Testis (tissue), 3 donors: ENCODE data around the gene SNORC. TPM values are rescaled to one million over a fixed set of nuclear protein-coding genes. Genes with fewer than 3 reads are reported as not detected.

ENCODE experiments used
- DNase-seq: peaks from one replicate; pipeline ENCODE4 v3.0.0-alpha.2; 2019
- H3K27ac ChIP-seq, 2 donors: fragments of 200-600 bp; sonication (generic); one replicate each; pipeline ENCODE4 v1.5.1; 2019
- H3K27me3 ChIP-seq: fragments of 200-600 bp; sonication (generic); one replicate; pipeline ENCODE4 v1.5.1; 2019
- H3K36me3 ChIP-seq: fragments of 200-600 bp; sonication (generic); one replicate; pipeline ENCODE4 v1.5.1; 2017; ENCODE audit warnings: low read depth; ENCODE audit errors: missing control alignments
- H3K4me1 ChIP-seq: fragments of 200-600 bp; sonication (generic); one replicate; pipeline ENCODE4 v1.5.1; 2019
- H3K4me3 ChIP-seq, 2 donors: fragments of 200-600 bp; sonication (generic); one replicate each; pipeline ENCODE4 v1.5.1; 2017 to 2019
- H3K9me3 ChIP-seq: fragments of 200-600 bp; sonication (generic); one replicate; pipeline ENCODE4 v1.5.1; 2017
- POLR2A ChIP-seq: fragments of 450-650 bp; IDR thresholded peaks from one replicate; pipeline ENCODE4 v1.6.1; 2017; ENCODE audit warnings: antibody characterized with exemption, mild to moderate bottlenecking, moderate library complexity
- WGBS, 2 donors: methylation state at CpG; one replicate each; pipeline ENCODE4 v1.1.5; 2018; 5-methylcytosine and 5-hydroxymethylcytosine counted together
- intact Hi-C: fragments of 100-400 bp; cut with DNase I; formaldehyde crosslinking; loops from one replicate; pipeline ENCODE4 v1.15.1; 2023; ENCODE audit warnings: low total_unique reads
- polyA plus RNA-seq: library from polyadenylated mRNA; stranded (reverse); fragments of 350-450 nt; fragmentation: Illumina TruSeq; extraction: RNeasy Lipid Tissue Mini Kit (QIAGEN cat#74804); gene quantifications from one replicate; pipeline ENCODE4 v1.2.3, GENCODE V29; 2014; ENCODE audit warnings: low read depth, low replicate concordance; ENCODE audit not compliant: insufficient read depth
- total RNA-seq, 2 donors: library from RNA; depleted of rRNA; stranded (reverse); fragments of >200 nt; gene quantifications; one replicate each; pipeline ENCODE4 v1.2.3, GENCODE V29; 2016
- TF ChIP-seq, protein P1 (sequence below), 3 experiments: fragments of 450-650 bp in 2 of 3; fragments of 200-600 bp in 1 of 3; sonication (generic) in 1 of 3; IDR thresholded peaks; one replicate each; pipeline ENCODE4 v1.5.1; 2016 to 2019; ENCODE audit warnings: antibody characterized with exemption in 3 of 3, mild to moderate bottlenecking in 2 of 3, moderate library complexity in 1 of 3

Gene SNORC
- total and polyA plus RNA-seq, 3 donors from 2014 or later, result 7.3 to 15.9 (median 14.5) TPM

DNA sequence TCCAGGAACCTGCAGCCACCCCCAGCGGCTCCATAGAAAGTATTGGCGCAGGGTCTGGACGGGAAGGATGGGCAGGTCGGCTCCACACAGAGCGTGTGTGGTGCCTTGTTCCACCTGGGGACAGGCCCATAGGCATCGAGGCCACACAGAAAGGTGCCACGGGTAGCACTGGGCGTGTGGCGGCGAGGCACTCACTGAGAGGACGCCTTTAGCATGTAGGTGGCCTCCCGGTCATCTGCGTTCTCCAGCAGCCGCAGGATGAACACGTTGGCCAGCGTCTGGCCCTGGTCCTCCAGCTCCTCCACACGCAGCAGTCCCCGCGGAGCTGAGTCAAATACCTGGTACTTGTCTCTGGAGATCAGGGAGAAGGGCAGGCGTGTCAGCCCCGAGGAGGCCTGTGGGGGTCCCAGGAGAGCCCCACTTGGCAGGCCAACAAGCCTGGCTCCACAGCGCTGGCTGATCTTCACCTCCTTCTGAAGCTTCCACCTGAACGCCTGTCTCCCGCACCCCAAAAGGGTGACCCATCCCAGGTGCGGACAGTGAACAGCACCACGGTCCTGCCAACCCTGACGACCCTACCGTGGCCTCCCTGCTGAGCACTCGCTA lies 13.2 kb downstream of the SNORC start:
- no peaks in the 10 kb centered on the region for H3K36me3 ChIP-seq
- no peaks in the 10 kb centered on the region for H3K27me3 ChIP-seq
- H3K9me3 ChIP-seq, result no peaks in the 10 kb centered on the region
- no peak overlapping the region for H3K4me3 ChIP-seq
- no peak for DNase-seq
- TF ChIP-seq, protein P1, sequence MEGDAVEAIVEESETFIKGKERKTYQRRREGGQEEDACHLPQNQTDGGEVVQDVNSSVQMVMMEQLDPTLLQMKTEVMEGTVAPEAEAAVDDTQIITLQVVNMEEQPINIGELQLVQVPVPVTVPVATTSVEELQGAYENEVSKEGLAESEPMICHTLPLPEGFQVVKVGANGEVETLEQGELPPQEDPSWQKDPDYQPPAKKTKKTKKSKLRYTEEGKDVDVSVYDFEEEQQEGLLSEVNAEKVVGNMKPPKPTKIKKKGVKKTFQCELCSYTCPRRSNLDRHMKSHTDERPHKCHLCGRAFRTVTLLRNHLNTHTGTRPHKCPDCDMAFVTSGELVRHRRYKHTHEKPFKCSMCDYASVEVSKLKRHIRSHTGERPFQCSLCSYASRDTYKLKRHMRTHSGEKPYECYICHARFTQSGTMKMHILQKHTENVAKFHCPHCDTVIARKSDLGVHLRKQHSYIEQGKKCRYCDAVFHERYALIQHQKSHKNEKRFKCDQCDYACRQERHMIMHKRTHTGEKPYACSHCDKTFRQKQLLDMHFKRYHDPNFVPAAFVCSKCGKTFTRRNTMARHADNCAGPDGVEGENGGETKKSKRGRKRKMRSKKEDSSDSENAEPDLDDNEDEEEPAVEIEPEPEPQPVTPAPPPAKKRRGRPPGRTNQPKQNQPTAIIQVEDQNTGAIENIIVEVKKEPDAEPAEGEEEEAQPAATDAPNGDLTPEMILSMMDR (IDR thresholded peaks at IDR 0.05), result no peak
- TF ChIP-seq POLR2A, result no peak
- WGBS, 2 donors, result 89 to 90% methylated on average over 19 to 28 of the region's 29 CpGs
- H3K4me1 ChIP-seq, result no peaks in the 10 kb centered on the region
- intact Hi-C loops, result no loop called here
- no peak overlapping the region for H3K27ac ChIP-seq

DNA sequence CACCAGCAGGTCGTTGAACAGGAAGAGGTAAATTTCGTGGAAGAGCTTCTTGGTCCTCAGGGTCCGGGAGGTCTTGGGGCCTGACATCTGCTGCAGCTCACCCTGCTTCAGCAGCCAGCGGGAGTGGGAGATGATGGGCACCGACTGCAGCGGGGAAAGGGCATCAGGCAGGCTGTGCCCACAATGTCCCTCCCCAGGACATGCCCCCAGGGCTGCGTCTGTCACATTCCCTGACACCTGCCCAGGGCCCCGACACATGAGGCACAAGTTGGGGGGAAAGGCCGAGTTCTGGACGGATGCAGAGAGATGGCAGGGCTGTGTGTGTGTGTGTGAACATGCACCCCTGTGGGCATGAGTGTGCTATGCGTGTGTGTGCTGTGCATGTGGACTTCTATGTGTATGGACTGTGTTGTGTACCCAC lies 13.9 kb downstream of the SNORC start:
- H3K9me3 ChIP-seq, result no peaks in the 10 kb centered on the region
- H3K27me3 ChIP-seq, result no peaks in the 10 kb centered on the region
- intact Hi-C loops, result no loop called here
- no peak for DNase-seq
- WGBS, 2 donors, result 80 to 88% methylated on average over 2 to 11 of the region's 11 CpGs
- TF ChIP-seq, protein P1 (IDR thresholded peaks at IDR 0.05), result no peak
- TF ChIP-seq POLR2A, result no peak
- no peaks in the 10 kb centered on the region for H3K36me3 ChIP-seq
- no peak overlapping the region for H3K4me3 ChIP-seq
- H3K27ac ChIP-seq, result no peak overlapping the region
- no peaks in the 10 kb centered on the region for H3K4me1 ChIP-seq

DNA sequence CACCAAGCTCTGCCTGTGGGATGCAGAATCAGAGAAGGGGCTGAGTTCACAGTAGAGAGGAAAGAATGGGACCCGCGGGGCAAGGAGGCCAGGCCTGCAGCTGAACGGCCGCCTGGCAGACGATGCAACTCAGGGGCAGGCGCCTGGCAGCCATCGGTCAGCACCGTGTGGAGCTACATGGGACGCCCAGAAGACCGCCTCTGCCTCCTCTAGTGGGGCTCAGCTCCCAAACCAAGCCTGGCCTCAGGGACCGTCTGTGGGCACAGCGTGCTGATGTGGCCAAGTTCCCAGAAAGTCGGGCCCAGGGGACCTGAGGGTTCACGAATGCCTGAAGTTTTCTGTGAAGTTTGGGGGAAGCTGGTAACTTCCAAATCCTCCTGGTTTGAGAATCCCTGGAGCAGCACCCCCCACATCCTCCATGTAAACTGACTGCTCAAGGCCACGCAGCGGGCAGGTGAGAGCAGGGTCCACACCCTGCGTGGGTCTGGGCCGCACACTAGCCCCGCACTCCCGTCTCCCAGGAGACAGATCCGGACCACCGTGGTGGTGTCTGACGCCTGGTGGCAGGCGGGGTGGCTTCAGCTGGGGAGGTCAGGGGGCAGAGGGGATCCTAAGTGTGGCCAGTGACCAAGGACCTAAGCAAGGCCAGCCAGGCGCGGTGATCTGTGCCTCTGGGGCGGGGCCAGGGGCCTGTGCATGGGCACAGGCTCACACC lies 14.6 kb downstream of the SNORC start:
- Histone ChIP-seq H3K27me3 (no peaks in the 10 kb centered on the region), H3K36me3 (no peaks in the 10 kb centered on the region), H3K4me1 (no peaks in the 10 kb centered on the region), H3K4me3 (no peak overlapping the region), H3K9me3 (no peaks in the 10 kb centered on the region), H3K27ac (no peak overlapping the region)
- TF ChIP-seq POLR2A, result no peak
- TF ChIP-seq, protein P1 (IDR thresholded peaks at IDR 0.05), result no peak
- WGBS, 2 donors, result 72 to 93% methylated on average over 11 to 27 of the region's 27 CpGs
- DNase-seq, result no peak
- intact Hi-C loops, result no loop called here

DNA sequence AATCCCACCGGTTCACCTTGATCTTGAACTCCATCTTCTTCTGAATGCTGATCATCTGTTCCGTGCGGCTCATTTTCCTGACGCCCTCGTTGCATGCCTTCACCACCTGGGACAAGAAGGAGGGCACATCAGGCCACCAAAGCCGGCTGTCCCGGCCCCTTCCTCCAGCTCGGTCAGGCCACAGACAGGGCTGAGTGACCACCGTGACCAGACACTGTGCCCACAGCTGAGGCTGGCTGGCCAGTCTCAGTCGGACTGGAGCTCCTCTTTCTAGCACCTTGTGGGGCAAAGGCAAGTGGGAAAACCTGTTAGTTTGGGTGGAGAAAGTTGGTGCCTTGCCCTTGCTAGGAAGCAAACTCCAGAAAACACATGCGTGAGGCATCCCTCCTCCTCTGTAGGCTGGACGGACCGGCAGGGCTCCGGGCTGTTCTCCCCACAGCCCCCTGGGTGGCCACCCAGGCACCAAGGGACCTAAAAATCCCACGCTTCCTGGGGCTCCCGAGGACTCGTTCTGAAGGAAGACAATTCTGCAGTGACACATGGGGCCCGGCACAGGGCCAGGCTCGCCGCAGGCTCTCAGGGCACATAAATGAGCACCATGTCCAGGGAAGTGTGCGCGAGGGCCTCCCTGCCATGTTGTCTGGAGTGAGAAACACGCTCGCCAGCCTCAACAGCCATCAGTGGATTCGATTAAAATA lies 15.3 kb downstream of the SNORC start:
- Histone ChIP-seq H3K4me3 (no peak overlapping the region), H3K4me1 (peaks cover 1% of the 10 kb centered on the region), H3K27me3 (no peaks in the 10 kb centered on the region), H3K36me3 (no peaks in the 10 kb centered on the region), H3K27ac (no peak overlapping the region), H3K9me3 (no peaks in the 10 kb centered on the region)
- intact Hi-C loops, result no loop called here
- TF ChIP-seq, protein P1 (IDR thresholded peaks at IDR 0.05), result no peak
- no peak for TF ChIP-seq POLR2A
- no peak for DNase-seq
- WGBS, 2 donors, result 83 to 89% methylated on average over 23 to 25 of the region's 25 CpGs
